Type B pancreatic cell (in vitro differentiated cells): ENCODE data around the gene REC114. TPM values are rescaled to one million over a fixed set of nuclear protein-coding genes. Genes with fewer than 3 reads are reported as not detected.
"Not testable (repeated sequence)": the region's sequence is repeated elsewhere in the genome, so short reads cannot be mapped to it uniquely, and the experiment has no call there.

ENCODE experiments used
- DNase-seq: peaks from one replicate; pipeline ENCODE4 v3.0.0; 2021; ENCODE audit warnings: mixed read lengths; ENCODE audit not compliant: unreplicated experiment; ENCODE audit errors: extremely low spot score
- H3K27ac Mint-ChIP-seq: 2 replicates; pipeline ENCODE4 v1.8.0; 2021; ENCODE audit warnings: mild to moderate bottlenecking, mixed read lengths
- H3K27me3 Mint-ChIP-seq: 2 replicates; pipeline ENCODE4 v1.8.0; 2021; ENCODE audit warnings: mixed read lengths
- H3K36me3 Mint-ChIP-seq: 2 replicates; pipeline ENCODE4 v1.8.0; 2021; ENCODE audit warnings: mixed read lengths
- H3K4me1 Mint-ChIP-seq: one replicate; pipeline ENCODE4 v1.8.0; 2021; ENCODE audit warnings: mixed read lengths; ENCODE audit not compliant: unreplicated experiment
- H3K4me3 Mint-ChIP-seq: 2 replicates; pipeline ENCODE4 v1.8.0; 2021; ENCODE audit warnings: mild to moderate bottlenecking, mixed read lengths
- H3K9me3 Mint-ChIP-seq: 2 replicates; pipeline ENCODE4 v1.8.0; 2021; ENCODE audit warnings: mixed read lengths
- CTCF ChIP-seq: fragments of 200-600 bp; sonication (generic); conservative IDR thresholded peaks from 2 replicates; pipeline ENCODE4 v1.5.0; 2021; ENCODE audit warnings: antibody characterized with exemption, mild to moderate bottlenecking
- total RNA-seq: library from RNA; stranded (reverse); gene quantifications from 2 replicates; pipeline ENCODE4 v1.2.1, GENCODE V29; 2021; ENCODE audit warnings: low replicate concordance

REC114 gene
- total RNA-seq, 1 donor from 2014 or later, result not detected

DNA sequence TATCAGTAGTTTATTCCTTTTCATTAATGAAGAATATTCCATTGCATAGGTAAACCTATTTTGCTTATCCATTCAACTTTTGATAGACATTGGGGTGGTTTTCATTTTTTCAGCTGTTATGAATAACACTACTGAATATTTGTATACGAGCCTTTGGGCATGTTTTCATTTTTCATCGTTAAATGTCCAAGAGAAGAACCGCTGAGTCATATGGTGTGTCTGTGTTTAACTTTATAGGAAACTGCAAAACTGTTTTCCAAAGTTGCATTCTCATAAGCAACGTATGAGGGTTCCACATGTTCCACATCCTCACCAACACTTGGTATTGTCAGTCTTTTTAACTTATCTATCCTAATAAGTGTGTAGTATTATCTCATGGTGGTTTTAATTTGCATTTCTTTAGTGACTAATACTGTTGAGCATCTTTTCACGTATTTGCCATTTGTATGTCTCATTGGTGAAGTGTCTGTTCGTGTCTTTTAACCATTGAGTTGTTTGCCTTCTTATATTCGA is 33.8 kb downstream of the REC114 start:
- TF ChIP-seq CTCF, result no peak
- no peak overlapping the region for H3K4me3 Mint-ChIP-seq
- peaks cover 27% of the 10 kb centered on the region for H3K27me3 Mint-ChIP-seq
- no peaks in the 10 kb centered on the region for H3K4me1 Mint-ChIP-seq
- no peaks in the 10 kb centered on the region for H3K9me3 Mint-ChIP-seq
- no peak for DNase-seq
- no peaks in the 10 kb centered on the region for H3K36me3 Mint-ChIP-seq
- no peak overlapping the region for H3K27ac Mint-ChIP-seq

DNA sequence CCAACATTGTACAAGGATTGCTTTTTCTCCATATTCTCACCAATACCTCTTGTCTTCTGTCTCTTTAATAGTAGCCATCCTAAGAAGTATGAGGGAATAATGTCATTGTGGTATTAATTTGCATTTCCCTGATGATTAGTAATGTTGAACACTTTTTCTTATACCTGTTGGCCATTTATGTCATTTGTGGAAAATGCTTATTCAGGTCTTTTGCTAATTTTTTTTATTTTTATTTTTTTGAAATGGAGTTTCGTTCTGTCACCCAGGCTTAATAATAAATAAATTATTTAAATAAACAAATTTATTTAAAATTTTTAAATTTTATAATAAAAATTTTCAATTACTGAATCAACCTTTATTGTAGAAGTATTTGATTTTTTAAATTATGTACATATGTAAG is 37.1 kb downstream of the REC114 start:
- H3K27me3 Mint-ChIP-seq, result peaks cover 2% of the 10 kb centered on the region
- no peaks in the 10 kb centered on the region for H3K36me3 Mint-ChIP-seq
- no peak overlapping the region for H3K4me3 Mint-ChIP-seq
- DNase-seq, result no peak
- no peaks in the 10 kb centered on the region for H3K4me1 Mint-ChIP-seq
- no peak overlapping the region for H3K27ac Mint-ChIP-seq
- TF ChIP-seq CTCF, result no peak
- no peaks in the 10 kb centered on the region for H3K9me3 Mint-ChIP-seq

- H3K27me3 Mint-ChIP-seq, result no peaks in the 10 kb centered on the region
- H3K27ac Mint-ChIP-seq, result no peak overlapping the region
- H3K4me3 Mint-ChIP-seq, result no peak overlapping the region
- no peaks in the 10 kb centered on the region for H3K9me3 Mint-ChIP-seq
- no peaks in the 10 kb centered on the region for H3K4me1 Mint-ChIP-seq
- DNase-seq, result no peak
- no peak for TF ChIP-seq CTCF
- H3K36me3 Mint-ChIP-seq, result no peaks in the 10 kb centered on the region
Measured at GRCh38 chr15:73482166-73482565, 39.2 kb downstream of the REC114 start.

GRCh38 chr15:73483053-73483452 is 40.1 kb downstream of the REC114 start:
- H3K27me3 Mint-ChIP-seq, result no peaks in the 10 kb centered on the region
- H3K27ac Mint-ChIP-seq, result no peak overlapping the region
- no peaks in the 10 kb centered on the region for H3K4me1 Mint-ChIP-seq
- no peak for DNase-seq
- H3K36me3 Mint-ChIP-seq, result no peaks in the 10 kb centered on the region
- no peak overlapping the region for H3K4me3 Mint-ChIP-seq
- TF ChIP-seq CTCF, result no peak
- no peaks in the 10 kb centered on the region for H3K9me3 Mint-ChIP-seq

GRCh38 chr15:73485372-73485771 is 42.4 kb downstream of the REC114 start:
- DNase-seq, result no peak
- Mint-ChIP-seq H3K9me3 (no peaks in the 10 kb centered on the region), H3K4me3 (no peak overlapping the region), H3K4me1 (no peaks in the 10 kb centered on the region), H3K27me3 (no peaks in the 10 kb centered on the region), H3K36me3 (no peaks in the 10 kb centered on the region), H3K27ac (no peak overlapping the region)
- no peak for TF ChIP-seq CTCF

GRCh38 chr15:73485885-73486284 is 42.9 kb downstream of the REC114 start:
- H3K4me1 Mint-ChIP-seq, DNase-seq, H3K27ac Mint-ChIP-seq, H3K36me3 Mint-ChIP-seq, H3K4me3 Mint-ChIP-seq, H3K27me3 Mint-ChIP-seq, H3K9me3 Mint-ChIP-seq: not testable (repeated sequence)
